ENCODE results near the gene MED9.
"Not testable (repeated sequence)": the region's sequence is repeated elsewhere in the genome, so short reads cannot be mapped to it uniquely, and the experiment has no call there.

Gene MED9

DNA sequence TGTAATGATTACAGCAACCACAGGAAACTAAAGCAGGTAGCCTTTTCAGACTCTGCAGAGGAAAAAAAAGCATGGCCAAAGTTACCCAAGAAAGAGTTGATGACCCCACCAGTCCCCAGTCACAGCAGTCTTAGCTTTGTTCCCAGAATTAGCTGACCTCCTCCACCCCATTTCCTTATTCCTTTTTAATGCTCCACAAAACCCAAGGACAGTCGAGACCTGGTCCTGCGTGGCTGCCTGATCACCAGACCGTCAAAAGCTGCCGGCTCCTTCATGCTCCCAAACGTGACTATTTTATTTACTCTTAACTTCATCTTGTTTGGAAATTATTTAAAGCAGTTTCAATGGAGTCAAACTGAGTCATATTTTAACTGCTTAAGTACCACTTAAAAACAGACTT lies 28.7 kb upstream of the MED9 start:
- DNase-seq (no peak), ATAC-seq (ENCODE audit: insufficient read depth, low read depth) (no peak)
- Histone ChIP-seq H3K27ac (ENCODE audit: low read length) (no peak overlapping the region), H3K79me2 (ENCODE audit: insufficient read depth, low read length) (no peaks in the 10 kb centered on the region), H3K4me1 (ENCODE audit: insufficient read depth, low read length) (no peaks in the 10 kb centered on the region; the same call in 1 of the 2 replicates), H3K4me3 (ENCODE audit: low read depth in 1 of 2, low read length in 2 of 2) (no peak overlapping the region), H3K27me3 (ENCODE audit: insufficient read depth, low read length, poor library complexity) (no peaks in the 10 kb centered on the region), H2AFZ (ENCODE audit: low read depth, low read length) (no peak overlapping the region), H3K9ac (ENCODE audit: low read depth, low read length) (no peak overlapping the region), H3K36me3 (ENCODE audit: insufficient read depth, low read length) (no peaks in the 10 kb centered on the region), H4K20me1 (ENCODE audit: insufficient read depth, low read length) (no peaks in the 10 kb centered on the region), H3K4me2 (ENCODE audit: insufficient read depth, low read length) (no peak overlapping the region), H3K9me3 (ENCODE audit: insufficient read depth, low read length, severe bottlenecking) (no peaks in the 10 kb centered on the region)
- TF ChIP-seq, protein P1, sequence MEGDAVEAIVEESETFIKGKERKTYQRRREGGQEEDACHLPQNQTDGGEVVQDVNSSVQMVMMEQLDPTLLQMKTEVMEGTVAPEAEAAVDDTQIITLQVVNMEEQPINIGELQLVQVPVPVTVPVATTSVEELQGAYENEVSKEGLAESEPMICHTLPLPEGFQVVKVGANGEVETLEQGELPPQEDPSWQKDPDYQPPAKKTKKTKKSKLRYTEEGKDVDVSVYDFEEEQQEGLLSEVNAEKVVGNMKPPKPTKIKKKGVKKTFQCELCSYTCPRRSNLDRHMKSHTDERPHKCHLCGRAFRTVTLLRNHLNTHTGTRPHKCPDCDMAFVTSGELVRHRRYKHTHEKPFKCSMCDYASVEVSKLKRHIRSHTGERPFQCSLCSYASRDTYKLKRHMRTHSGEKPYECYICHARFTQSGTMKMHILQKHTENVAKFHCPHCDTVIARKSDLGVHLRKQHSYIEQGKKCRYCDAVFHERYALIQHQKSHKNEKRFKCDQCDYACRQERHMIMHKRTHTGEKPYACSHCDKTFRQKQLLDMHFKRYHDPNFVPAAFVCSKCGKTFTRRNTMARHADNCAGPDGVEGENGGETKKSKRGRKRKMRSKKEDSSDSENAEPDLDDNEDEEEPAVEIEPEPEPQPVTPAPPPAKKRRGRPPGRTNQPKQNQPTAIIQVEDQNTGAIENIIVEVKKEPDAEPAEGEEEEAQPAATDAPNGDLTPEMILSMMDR (IDR thresholded peaks at IDR 0.05; ENCODE audit: borderline replicate concordance, extremely low read depth, low read length, poor library complexity, severe bottlenecking): no peak
- no peak for TF ChIP-seq EZH2 (IDR thresholded peaks at IDR 0.05; ENCODE audit: borderline replicate concordance, low read depth, low read length, severe bottlenecking)

DNA sequence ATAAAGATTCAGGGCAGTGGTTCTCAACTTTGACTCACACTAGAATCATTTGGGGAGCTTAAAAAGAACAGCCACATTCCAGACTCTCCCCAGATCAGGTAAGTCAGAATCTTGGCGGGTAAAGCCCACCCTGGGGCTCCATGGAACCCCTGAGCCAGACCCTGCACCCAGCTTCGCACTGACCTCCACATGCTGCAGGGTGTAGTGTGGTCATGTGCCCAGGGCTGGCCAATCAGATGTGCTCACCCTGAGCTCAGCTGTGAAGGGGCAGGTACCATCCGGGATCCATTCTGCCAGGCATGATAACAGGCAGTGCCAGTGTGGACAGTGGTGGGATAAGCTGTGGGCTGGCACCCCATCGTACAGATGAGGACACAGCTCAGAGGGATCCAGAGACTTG lies 28.1 kb upstream of the MED9 start:
- H3K27me3 ChIP-seq (ENCODE audit: insufficient read depth, low read length, poor library complexity): no peaks in the 10 kb centered on the region
- no peak overlapping the region for H3K4me2 ChIP-seq (ENCODE audit: insufficient read depth, low read length)
- no peak for DNase-seq
- no peak overlapping the region for H2AFZ ChIP-seq (ENCODE audit: low read depth, low read length)
- no peak for ATAC-seq (ENCODE audit: insufficient read depth, low read depth)
- H4K20me1 ChIP-seq (ENCODE audit: insufficient read depth, low read length): no peaks in the 10 kb centered on the region
- no peaks in the 10 kb centered on the region for H3K79me2 ChIP-seq (ENCODE audit: insufficient read depth, low read length)
- H3K9me3 ChIP-seq (ENCODE audit: insufficient read depth, low read length, severe bottlenecking): no peaks in the 10 kb centered on the region
- TF ChIP-seq, protein P1 (IDR thresholded peaks at IDR 0.05; ENCODE audit: borderline replicate concordance, extremely low read depth, low read length, poor library complexity, severe bottlenecking): no peak
- no peak for TF ChIP-seq EZH2 (IDR thresholded peaks at IDR 0.05; ENCODE audit: borderline replicate concordance, low read depth, low read length, severe bottlenecking)
- no peaks in the 10 kb centered on the region; the same call in 1 of the 2 replicates for H3K4me1 ChIP-seq (ENCODE audit: insufficient read depth, low read length)
- no peak overlapping the region for H3K4me3 ChIP-seq (ENCODE audit: low read depth in 1 of 2, low read length in 2 of 2)
- no peak overlapping the region for H3K27ac ChIP-seq (ENCODE audit: low read length)
- H3K36me3 ChIP-seq (ENCODE audit: insufficient read depth, low read length): no peaks in the 10 kb centered on the region
- no peak overlapping the region for H3K9ac ChIP-seq (ENCODE audit: low read depth, low read length)

DNA sequence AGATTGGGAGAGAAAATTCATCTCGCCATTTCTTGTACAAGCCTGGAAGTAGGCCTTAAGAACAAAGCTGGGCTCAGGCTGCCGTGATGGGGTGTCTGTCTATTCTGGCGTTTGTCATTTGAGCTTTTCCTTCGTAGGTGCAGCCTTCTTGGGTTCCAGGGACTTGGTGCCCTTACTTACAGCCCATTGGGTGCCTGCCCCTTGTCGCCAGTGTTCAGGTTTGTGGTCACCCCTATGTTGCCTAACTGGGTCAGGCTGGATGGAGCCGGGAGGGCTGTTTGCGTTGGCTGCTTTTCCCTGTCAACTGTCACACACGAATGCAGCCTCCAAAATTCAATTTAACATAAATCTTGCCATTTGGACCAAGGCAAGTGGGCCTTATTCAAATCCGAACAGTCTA lies 23.7 kb upstream of the MED9 start:
- ATAC-seq (ENCODE audit: insufficient read depth, low read depth): no peak
- Histone ChIP-seq H3K4me2 (ENCODE audit: insufficient read depth, low read length) (no peak overlapping the region), H3K79me2 (ENCODE audit: insufficient read depth, low read length) (no peaks in the 10 kb centered on the region), H4K20me1 (ENCODE audit: insufficient read depth, low read length) (no peaks in the 10 kb centered on the region), H3K4me1 (ENCODE audit: insufficient read depth, low read length) (no peaks in the 10 kb centered on the region), H3K9ac (ENCODE audit: low read depth, low read length) (no peak overlapping the region), H3K27me3 (ENCODE audit: insufficient read depth, low read length, poor library complexity) (no peaks in the 10 kb centered on the region), H3K27ac (ENCODE audit: low read length) (no peak overlapping the region), H3K9me3 (ENCODE audit: insufficient read depth, low read length, severe bottlenecking) (no peaks in the 10 kb centered on the region), H2AFZ (ENCODE audit: low read depth, low read length) (no peak overlapping the region), H3K4me3 (ENCODE audit: low read depth in 1 of 2, low read length in 2 of 2) (no peak overlapping the region), H3K36me3 (ENCODE audit: insufficient read depth, low read length) (no peaks in the 10 kb centered on the region)
- DNase-seq: no peak
- no peak for TF ChIP-seq EZH2 (IDR thresholded peaks at IDR 0.05; ENCODE audit: borderline replicate concordance, low read depth, low read length, severe bottlenecking)
- TF ChIP-seq, protein P1 (IDR thresholded peaks at IDR 0.05; ENCODE audit: borderline replicate concordance, extremely low read depth, low read length, poor library complexity, severe bottlenecking): no peak

DNA sequence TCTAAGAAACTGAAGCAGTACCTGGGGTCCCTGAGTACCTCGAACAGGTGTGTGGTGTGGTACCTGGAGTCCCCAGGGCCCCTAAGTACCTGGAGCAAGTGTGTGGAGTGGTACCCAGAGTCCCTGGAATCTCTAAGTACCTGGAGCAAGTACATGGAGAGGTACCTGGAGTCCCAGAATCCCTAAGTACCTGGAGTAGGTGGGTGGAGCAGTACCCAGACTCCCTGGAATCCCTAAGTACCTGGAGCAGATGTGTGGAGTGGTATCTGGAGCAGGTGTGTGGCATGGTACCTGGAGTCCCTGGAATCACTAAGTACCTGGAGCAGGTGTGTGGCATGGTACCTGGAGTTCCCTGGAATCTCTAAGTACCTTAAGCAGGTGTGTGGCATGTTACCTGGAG lies 22.5 kb upstream of the MED9 start:
- Histone ChIP-seq H2AFZ (ENCODE audit: low read depth, low read length) (no peak overlapping the region), H3K79me2 (ENCODE audit: insufficient read depth, low read length) (no peaks in the 10 kb centered on the region), H3K4me3 (ENCODE audit: low read depth in 1 of 2, low read length in 2 of 2) (no peak overlapping the region), H3K9me3 (ENCODE audit: insufficient read depth, low read length, severe bottlenecking) (no peaks in the 10 kb centered on the region), H3K27ac (ENCODE audit: low read length) (no peak overlapping the region), H3K27me3 (ENCODE audit: insufficient read depth, low read length, poor library complexity) (no peaks in the 10 kb centered on the region), H3K4me1 (ENCODE audit: insufficient read depth, low read length) (no peaks in the 10 kb centered on the region), H4K20me1 (ENCODE audit: insufficient read depth, low read length) (no peaks in the 10 kb centered on the region), H3K4me2 (ENCODE audit: insufficient read depth, low read length) (no peak overlapping the region), H3K36me3 (ENCODE audit: insufficient read depth, low read length) (no peaks in the 10 kb centered on the region), H3K9ac (ENCODE audit: low read depth, low read length) (no peak overlapping the region)
- no peak for ATAC-seq (ENCODE audit: insufficient read depth, low read depth)
- DNase-seq: no peak
- TF ChIP-seq, protein P1 (IDR thresholded peaks at IDR 0.05; ENCODE audit: borderline replicate concordance, extremely low read depth, low read length, poor library complexity, severe bottlenecking): no peak
- TF ChIP-seq EZH2 (IDR thresholded peaks at IDR 0.05; ENCODE audit: borderline replicate concordance, low read depth, low read length, severe bottlenecking): no peak

DNA sequence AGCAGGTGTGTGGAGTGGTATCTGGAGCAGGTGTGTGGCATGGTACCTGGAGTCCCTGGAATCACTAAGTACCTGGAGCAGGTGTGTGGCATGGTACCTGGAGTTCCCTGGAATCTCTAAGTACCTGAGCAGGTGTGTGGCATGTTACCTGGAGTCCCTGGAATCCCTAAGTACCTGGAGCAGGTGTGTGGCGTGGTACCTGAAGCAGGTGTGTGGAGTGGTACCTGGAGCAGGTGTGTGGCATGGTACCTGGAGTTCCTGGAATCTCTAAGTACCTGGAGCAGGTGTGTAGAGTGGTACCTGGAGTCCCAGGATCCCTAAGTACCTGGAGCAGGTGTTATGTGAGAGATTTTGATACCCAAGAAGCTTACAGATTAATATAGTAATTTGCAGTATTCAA lies 22.1 kb upstream of the MED9 start:
- not testable (repeated sequence) for H3K4me2 ChIP-seq (ENCODE audit: insufficient read depth, low read length); H3K27me3 ChIP-seq (ENCODE audit: insufficient read depth, low read length, poor library complexity); H3K4me1 ChIP-seq (ENCODE audit: insufficient read depth, low read length); H2AFZ ChIP-seq (ENCODE audit: low read depth, low read length); H3K9me3 ChIP-seq (ENCODE audit: insufficient read depth, low read length, severe bottlenecking); H3K4me3 ChIP-seq (ENCODE audit: low read depth in 1 of 2, low read length in 2 of 2); DNase-seq; H3K36me3 ChIP-seq (ENCODE audit: insufficient read depth, low read length); H4K20me1 ChIP-seq (ENCODE audit: insufficient read depth, low read length); H3K27ac ChIP-seq (ENCODE audit: low read length); H3K9ac ChIP-seq (ENCODE audit: low read depth, low read length); ATAC-seq (ENCODE audit: insufficient read depth, low read depth); H3K79me2 ChIP-seq (ENCODE audit: insufficient read depth, low read length)
